Osteocyte (in vitro differentiated cells): Measurements from ENCODE around the gene CD44. TPM values are rescaled to one million over a fixed set of nuclear protein-coding genes. Genes with fewer than 3 reads are reported as not detected.

ENCODE experiments used
- DNase-seq: peaks from one replicate; pipeline ENCODE4 v3.0.0; 2021; ENCODE audit warnings: mixed read lengths; ENCODE audit not compliant: unreplicated experiment; ENCODE audit errors: extremely low spot score
- H3K27ac Mint-ChIP-seq: one replicate; pipeline ENCODE4 v1.8.0; 2021; ENCODE audit warnings: mild to moderate bottlenecking, mixed read lengths; ENCODE audit not compliant: unreplicated experiment
- H3K27me3 Mint-ChIP-seq: one replicate; pipeline ENCODE4 v1.8.0; 2021; ENCODE audit warnings: mixed read lengths; ENCODE audit not compliant: unreplicated experiment
- H3K36me3 Mint-ChIP-seq: one replicate; pipeline ENCODE4 v1.8.0; 2021; ENCODE audit warnings: mixed read lengths; ENCODE audit not compliant: unreplicated experiment
- H3K4me1 Mint-ChIP-seq: one replicate; pipeline ENCODE4 v1.8.0; 2021; ENCODE audit warnings: mixed read lengths; ENCODE audit not compliant: unreplicated experiment
- H3K4me3 Mint-ChIP-seq: one replicate; pipeline ENCODE4 v1.8.0; 2021; ENCODE audit warnings: mild to moderate bottlenecking, moderate library complexity, mixed read lengths; ENCODE audit not compliant: unreplicated experiment
- H3K9me3 Mint-ChIP-seq: one replicate; pipeline ENCODE4 v1.8.0; 2021; ENCODE audit warnings: mixed read lengths; ENCODE audit not compliant: unreplicated experiment
- total RNA-seq: library from RNA; stranded (reverse); gene quantifications from 2 replicates; pipeline ENCODE4 v1.2.1, GENCODE V29; 2021
- TF ChIP-seq, protein P1 (sequence below): fragments of 200-600 bp; sonication (generic); IDR thresholded peaks from 2 replicates; pipeline ENCODE4 v1.5.0; 2021; ENCODE audit warnings: antibody characterized with exemption, mild to moderate bottlenecking, moderate library complexity

Gene CD44
- total RNA-seq, 1 donor from 2014 or later, result 283 TPM

DNA sequence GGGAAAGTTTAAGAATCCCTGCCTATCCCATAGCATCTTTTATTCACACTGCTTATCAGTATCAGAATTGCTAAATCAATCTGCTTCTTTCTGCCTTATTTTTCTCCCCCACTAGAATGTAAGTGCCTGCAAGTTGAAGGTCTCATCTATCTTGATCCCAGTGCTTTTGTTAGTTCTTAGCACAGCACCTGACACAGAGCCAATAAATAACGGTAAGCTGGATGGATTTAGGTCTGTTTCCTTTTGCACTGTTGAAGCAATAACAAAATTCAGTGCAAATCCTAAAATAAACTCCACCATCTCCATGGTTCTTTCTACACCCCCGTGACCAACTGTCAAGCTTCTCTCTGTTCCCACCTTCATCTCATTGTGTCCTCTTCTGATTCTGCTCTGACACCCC is 36.7 kb upstream of the CD44 start:
- Mint-ChIP-seq H3K9me3 (no peaks in the 10 kb centered on the region), H3K36me3 (no peaks in the 10 kb centered on the region), H3K27me3 (no peaks in the 10 kb centered on the region), H3K4me3 (no peak overlapping the region), H3K27ac (no peak overlapping the region), H3K4me1 (peaks cover 44% of the 10 kb centered on the region)
- no peak for DNase-seq
- TF ChIP-seq, protein P1, sequence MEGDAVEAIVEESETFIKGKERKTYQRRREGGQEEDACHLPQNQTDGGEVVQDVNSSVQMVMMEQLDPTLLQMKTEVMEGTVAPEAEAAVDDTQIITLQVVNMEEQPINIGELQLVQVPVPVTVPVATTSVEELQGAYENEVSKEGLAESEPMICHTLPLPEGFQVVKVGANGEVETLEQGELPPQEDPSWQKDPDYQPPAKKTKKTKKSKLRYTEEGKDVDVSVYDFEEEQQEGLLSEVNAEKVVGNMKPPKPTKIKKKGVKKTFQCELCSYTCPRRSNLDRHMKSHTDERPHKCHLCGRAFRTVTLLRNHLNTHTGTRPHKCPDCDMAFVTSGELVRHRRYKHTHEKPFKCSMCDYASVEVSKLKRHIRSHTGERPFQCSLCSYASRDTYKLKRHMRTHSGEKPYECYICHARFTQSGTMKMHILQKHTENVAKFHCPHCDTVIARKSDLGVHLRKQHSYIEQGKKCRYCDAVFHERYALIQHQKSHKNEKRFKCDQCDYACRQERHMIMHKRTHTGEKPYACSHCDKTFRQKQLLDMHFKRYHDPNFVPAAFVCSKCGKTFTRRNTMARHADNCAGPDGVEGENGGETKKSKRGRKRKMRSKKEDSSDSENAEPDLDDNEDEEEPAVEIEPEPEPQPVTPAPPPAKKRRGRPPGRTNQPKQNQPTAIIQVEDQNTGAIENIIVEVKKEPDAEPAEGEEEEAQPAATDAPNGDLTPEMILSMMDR, result no peak

DNA sequence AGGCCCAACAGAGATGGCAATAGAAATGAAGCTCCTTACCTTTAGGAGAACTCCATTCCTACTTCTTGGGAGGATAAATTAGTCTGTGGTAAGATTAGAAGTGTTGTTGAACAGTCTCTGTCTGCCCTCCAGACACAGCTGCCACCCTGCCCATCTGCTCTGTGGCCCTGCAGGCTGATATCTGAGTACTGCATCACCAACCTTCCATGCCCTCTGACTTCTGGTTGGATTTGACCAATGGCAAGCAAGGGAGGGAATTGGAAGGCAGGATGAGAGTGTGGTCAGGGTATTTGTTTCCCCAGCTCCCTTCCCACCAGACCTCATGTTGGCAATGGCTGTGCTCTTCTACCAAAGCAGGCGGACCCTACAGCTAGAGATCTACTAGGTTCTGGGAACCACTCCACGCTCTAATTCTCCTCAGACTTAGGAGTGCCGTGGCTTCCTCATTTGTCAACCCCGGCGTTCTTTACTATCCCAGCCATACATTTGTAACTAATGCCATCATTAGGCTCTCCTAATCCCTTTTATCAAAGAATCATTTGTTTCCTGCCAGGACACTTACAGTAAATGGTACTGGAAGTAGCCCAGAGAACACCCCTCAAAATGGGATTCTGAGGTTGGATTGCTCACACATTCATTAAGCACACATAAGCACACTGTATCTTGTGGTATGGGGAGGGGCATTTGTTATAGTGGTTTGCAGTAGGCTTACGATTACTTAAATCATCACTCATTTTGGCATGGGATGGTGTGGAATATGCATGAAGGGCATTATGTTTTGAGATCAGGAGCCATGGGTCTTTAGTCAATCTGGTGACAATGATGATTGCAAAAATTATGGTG is 35.4 kb upstream of the CD44 start:
- H3K9me3 Mint-ChIP-seq, result no peaks in the 10 kb centered on the region
- H3K27ac Mint-ChIP-seq, result no peak overlapping the region
- peaks cover 31% of the 10 kb centered on the region for H3K4me1 Mint-ChIP-seq
- H3K36me3 Mint-ChIP-seq, result no peaks in the 10 kb centered on the region
- TF ChIP-seq, protein P1, result no peak
- no peaks in the 10 kb centered on the region for H3K27me3 Mint-ChIP-seq
- no peak overlapping the region for H3K4me3 Mint-ChIP-seq
- DNase-seq, result no peak

DNA sequence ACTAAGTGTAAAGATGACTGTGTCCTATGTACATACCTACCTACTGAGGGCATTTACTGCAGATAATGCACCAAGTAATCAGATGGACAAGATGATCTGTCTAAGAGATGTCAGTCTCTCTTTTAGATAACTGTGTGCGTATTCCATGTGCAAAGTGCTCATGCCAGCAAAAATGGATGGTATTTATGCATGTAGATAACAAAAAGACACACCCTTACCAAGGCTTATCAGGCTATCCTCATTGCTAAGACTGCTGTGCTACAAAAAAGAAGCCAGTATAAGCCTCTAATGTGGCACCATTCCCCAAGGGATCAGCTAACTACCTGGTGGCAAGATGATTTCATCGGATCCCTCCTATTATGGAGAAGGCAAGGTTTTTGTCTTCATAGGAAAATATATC is 34.3 kb upstream of the CD44 start:
- H3K36me3 Mint-ChIP-seq, result no peaks in the 10 kb centered on the region
- no peaks in the 10 kb centered on the region for H3K9me3 Mint-ChIP-seq
- H3K27me3 Mint-ChIP-seq, result no peaks in the 10 kb centered on the region
- no peak overlapping the region for H3K27ac Mint-ChIP-seq
- peaks cover 20% of the 10 kb centered on the region for H3K4me1 Mint-ChIP-seq
- DNase-seq, result no peak
- no peak overlapping the region for H3K4me3 Mint-ChIP-seq
- TF ChIP-seq, protein P1, result no peak

DNA sequence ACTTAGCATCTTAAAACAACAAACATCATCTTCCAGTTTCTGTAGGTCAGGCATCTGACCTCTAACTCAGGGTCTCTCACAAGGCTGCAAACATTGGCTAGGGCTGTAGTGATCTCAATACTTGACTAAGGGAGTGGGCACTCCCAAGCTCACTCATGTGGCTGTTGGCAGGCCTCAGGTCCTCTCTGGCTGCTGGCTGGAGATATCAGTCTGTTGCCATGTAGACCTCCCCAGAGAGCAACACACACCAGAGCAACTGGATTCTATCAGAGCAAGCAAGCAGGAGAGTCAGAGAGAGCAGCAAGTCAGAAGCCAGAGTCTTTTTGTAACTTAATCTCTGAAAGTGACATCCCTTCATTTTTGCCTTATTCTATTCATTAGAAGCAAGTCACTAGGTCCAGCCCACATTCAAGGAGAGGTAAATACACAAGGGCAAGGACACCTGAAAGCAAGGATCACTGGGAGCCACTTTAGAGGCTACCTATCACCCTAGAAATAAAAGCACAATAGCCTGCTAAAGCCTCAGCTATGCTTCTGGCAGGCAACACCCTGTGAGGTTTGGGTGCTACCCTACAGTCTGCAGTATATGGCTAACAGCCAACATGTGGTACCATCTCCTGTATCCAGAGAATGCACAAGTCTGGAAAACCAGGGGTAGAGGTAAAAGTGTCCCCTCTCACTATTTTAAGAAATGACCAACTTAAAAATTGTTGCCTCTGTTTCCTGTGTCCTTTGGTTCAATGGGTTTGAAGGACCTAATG is 33.5 kb upstream of the CD44 start:
- DNase-seq, result no peak
- H3K4me1 Mint-ChIP-seq, result peaks cover 12% of the 10 kb centered on the region

More for the DNA sequence above, 33.5 kb upstream of the CD44 start:
- no peak overlapping the region for H3K4me3 Mint-ChIP-seq
- TF ChIP-seq, protein P1, result no peak
- no peaks in the 10 kb centered on the region for H3K9me3 Mint-ChIP-seq
- no peaks in the 10 kb centered on the region for H3K27me3 Mint-ChIP-seq
- no peak overlapping the region for H3K27ac Mint-ChIP-seq
- H3K36me3 Mint-ChIP-seq, result no peaks in the 10 kb centered on the region
